ENCODE data around the gene EMC8.

Gene EMC8

GRCh38 chr16:85773044-85773443, 26.3 kb downstream of the EMC8 start:
- no peak for DNase-seq (ENCODE audit: low read depth)
- no peak for TF ChIP-seq CTCF (IDR thresholded peaks at IDR 0.05; ENCODE audit: control insufficient read depth, insufficient read depth, low read depth, low read length, missing control alignments)

GRCh38 chr16:85770741-85771140, 28.6 kb downstream of the EMC8 start:
- no peak for TF ChIP-seq CTCF (IDR thresholded peaks at IDR 0.05; ENCODE audit: control insufficient read depth, insufficient read depth, low read depth, low read length, missing control alignments)
- H3K4me3 ChIP-seq (ENCODE audit: control insufficient read depth, low read depth, low read length): no peak overlapping the region
- DNase-seq (ENCODE audit: low read depth): no peak

More at GRCh38 chr16:85773044-85773443, 26.3 kb downstream of the EMC8 start:
- no peak overlapping the region for H3K4me3 ChIP-seq (ENCODE audit: control insufficient read depth, low read depth, low read length)

GRCh38 chr16:85768199-85768598, 31.1 kb downstream of the EMC8 start:
- no peak overlapping the region for H3K4me3 ChIP-seq (ENCODE audit: control insufficient read depth, low read depth, low read length)
- no peak for TF ChIP-seq CTCF (IDR thresholded peaks at IDR 0.05; ENCODE audit: control insufficient read depth, insufficient read depth, low read depth, low read length, missing control alignments)
- no peak for DNase-seq (ENCODE audit: low read depth)

- TF ChIP-seq CTCF (IDR thresholded peaks at IDR 0.05; ENCODE audit: control insufficient read depth, insufficient read depth, low read depth, low read length, missing control alignments): no peak
- H3K4me3 ChIP-seq (ENCODE audit: control insufficient read depth, low read depth, low read length): no peak overlapping the region
- peak; percentile 55 for DNase-seq (ENCODE audit: low read depth)
Measured at GRCh38 chr16:85767531-85767930, 31.8 kb downstream of the EMC8 start.

GRCh38 chr16:85765767-85766166, 33.6 kb downstream of the EMC8 start:
- no peak for DNase-seq (ENCODE audit: low read depth)
- TF ChIP-seq CTCF (IDR thresholded peaks at IDR 0.05; ENCODE audit: control insufficient read depth, insufficient read depth, low read depth, low read length, missing control alignments): no peak

GRCh38 chr16:85765211-85765610, 34.1 kb downstream of the EMC8 start:
- no peak for TF ChIP-seq CTCF (IDR thresholded peaks at IDR 0.05; ENCODE audit: control insufficient read depth, insufficient read depth, low read depth, low read length, missing control alignments)
- no peak overlapping the region for H3K4me3 ChIP-seq (ENCODE audit: control insufficient read depth, low read depth, low read length)
- DNase-seq (ENCODE audit: low read depth): no peak

More at GRCh38 chr16:85765767-85766166, 33.6 kb downstream of the EMC8 start:
- H3K4me3 ChIP-seq (ENCODE audit: control insufficient read depth, low read depth, low read length): no peak overlapping the region

GRCh38 chr16:85763616-85764015, 35.7 kb downstream of the EMC8 start:
- TF ChIP-seq CTCF (IDR thresholded peaks at IDR 0.05; ENCODE audit: control insufficient read depth, insufficient read depth, low read depth, low read length, missing control alignments): no peak
- H3K4me3 ChIP-seq (ENCODE audit: control insufficient read depth, low read depth, low read length): no peak overlapping the region
- DNase-seq (ENCODE audit: low read depth): no peak
